ENCODE measurements around the gene NPAS3.
A peak's percentile ranks its signal among the peaks of the same experiment; 100 is the strongest.

DNA sequence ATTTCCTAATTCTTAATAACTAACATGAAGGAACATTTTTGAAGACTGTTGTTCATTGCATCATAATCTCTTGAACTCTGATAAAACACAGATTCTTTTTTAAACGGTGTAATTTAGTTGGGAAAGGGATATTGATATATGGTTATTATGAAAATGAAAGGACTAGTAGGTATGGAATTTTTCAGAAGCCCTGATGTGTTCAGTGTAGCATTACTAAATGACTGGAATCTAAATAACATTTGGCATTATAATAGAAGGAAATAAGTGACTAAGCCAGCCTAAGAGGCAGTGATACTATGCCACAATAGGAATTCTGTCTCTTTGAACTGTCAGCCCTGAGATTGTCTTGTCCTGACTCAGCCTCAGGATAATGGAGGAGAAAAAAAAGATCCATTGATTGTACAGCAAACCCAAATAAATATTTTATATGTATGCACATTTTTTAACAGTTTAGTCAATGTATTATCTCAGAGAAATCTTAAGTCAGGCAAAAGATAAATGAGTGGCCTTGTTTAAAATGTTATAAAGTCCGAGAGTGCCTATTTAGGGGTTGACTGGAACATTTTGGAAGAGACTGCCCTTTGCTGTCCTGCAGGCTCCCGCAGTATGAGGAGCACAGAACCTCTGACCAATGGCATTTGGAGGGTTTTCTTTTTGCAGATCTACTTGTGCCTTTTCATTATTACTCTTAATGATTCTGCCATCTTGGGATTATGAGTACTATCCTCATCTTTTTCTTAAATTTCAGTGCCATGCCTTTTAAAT is 741.0 kb downstream of the NPAS3 start:
- TF ChIP-seq, protein P1, sequence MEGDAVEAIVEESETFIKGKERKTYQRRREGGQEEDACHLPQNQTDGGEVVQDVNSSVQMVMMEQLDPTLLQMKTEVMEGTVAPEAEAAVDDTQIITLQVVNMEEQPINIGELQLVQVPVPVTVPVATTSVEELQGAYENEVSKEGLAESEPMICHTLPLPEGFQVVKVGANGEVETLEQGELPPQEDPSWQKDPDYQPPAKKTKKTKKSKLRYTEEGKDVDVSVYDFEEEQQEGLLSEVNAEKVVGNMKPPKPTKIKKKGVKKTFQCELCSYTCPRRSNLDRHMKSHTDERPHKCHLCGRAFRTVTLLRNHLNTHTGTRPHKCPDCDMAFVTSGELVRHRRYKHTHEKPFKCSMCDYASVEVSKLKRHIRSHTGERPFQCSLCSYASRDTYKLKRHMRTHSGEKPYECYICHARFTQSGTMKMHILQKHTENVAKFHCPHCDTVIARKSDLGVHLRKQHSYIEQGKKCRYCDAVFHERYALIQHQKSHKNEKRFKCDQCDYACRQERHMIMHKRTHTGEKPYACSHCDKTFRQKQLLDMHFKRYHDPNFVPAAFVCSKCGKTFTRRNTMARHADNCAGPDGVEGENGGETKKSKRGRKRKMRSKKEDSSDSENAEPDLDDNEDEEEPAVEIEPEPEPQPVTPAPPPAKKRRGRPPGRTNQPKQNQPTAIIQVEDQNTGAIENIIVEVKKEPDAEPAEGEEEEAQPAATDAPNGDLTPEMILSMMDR (IDR thresholded peaks at IDR 0.05; ENCODE audit: extremely low read depth in 1 of 2, insufficient read depth in 1 of 2, low read depth in 1 of 2, low read length in 2 of 2) = no peak
- TF ChIP-seq POLR2A (IDR thresholded peaks at IDR 0.05; ENCODE audit: low read depth, low read length) (no peak), GATA2 (IDR thresholded peaks at IDR 0.05; ENCODE audit: insufficient read depth, insufficient read length, low read depth, low read length) (peak; percentile 82), EZH2 (IDR thresholded peaks at IDR 0.05; ENCODE audit: borderline replicate concordance, low read depth, low read length, severe bottlenecking) (no peak), JUN (IDR thresholded peaks at IDR 0.05; ENCODE audit: borderline replicate concordance, insufficient read depth, insufficient read length, low read depth) (peak; percentile 67), POLR2AphosphoS5 (IDR thresholded peaks at IDR 0.05; ENCODE audit: insufficient read depth, low read depth, low read length) (no peak), FOS (IDR thresholded peaks at IDR 0.05; ENCODE audit: borderline replicate concordance, insufficient read depth, low read length) (peak; percentile 91), MYC (IDR thresholded peaks at IDR 0.05; ENCODE audit: low read depth, low read length) (no peak)
- TF ChIP-seq, protein P2, sequence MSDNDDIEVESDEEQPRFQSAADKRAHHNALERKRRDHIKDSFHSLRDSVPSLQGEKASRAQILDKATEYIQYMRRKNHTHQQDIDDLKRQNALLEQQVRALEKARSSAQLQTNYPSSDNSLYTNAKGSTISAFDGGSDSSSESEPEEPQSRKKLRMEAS (IDR thresholded peaks at IDR 0.05; ENCODE audit: insufficient read depth, insufficient read length) = no peak

All from endothelial cell of umbilical vein (primary cell).